ENCODE measurements around the gene NFE2L1.
"Not testable (repeated sequence)": the region's sequence is repeated elsewhere in the genome, so short reads cannot be mapped to it uniquely, and the experiment has no call there.

The NFE2L1 gene, protein sequence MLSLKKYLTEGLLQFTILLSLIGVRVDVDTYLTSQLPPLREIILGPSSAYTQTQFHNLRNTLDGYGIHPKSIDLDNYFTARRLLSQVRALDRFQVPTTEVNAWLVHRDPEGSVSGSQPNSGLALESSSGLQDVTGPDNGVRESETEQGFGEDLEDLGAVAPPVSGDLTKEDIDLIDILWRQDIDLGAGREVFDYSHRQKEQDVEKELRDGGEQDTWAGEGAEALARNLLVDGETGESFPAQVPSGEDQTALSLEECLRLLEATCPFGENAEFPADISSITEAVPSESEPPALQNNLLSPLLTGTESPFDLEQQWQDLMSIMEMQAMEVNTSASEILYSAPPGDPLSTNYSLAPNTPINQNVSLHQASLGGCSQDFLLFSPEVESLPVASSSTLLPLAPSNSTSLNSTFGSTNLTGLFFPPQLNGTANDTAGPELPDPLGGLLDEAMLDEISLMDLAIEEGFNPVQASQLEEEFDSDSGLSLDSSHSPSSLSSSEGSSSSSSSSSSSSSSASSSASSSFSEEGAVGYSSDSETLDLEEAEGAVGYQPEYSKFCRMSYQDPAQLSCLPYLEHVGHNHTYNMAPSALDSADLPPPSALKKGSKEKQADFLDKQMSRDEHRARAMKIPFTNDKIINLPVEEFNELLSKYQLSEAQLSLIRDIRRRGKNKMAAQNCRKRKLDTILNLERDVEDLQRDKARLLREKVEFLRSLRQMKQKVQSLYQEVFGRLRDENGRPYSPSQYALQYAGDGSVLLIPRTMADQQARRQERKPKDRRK

DNA sequence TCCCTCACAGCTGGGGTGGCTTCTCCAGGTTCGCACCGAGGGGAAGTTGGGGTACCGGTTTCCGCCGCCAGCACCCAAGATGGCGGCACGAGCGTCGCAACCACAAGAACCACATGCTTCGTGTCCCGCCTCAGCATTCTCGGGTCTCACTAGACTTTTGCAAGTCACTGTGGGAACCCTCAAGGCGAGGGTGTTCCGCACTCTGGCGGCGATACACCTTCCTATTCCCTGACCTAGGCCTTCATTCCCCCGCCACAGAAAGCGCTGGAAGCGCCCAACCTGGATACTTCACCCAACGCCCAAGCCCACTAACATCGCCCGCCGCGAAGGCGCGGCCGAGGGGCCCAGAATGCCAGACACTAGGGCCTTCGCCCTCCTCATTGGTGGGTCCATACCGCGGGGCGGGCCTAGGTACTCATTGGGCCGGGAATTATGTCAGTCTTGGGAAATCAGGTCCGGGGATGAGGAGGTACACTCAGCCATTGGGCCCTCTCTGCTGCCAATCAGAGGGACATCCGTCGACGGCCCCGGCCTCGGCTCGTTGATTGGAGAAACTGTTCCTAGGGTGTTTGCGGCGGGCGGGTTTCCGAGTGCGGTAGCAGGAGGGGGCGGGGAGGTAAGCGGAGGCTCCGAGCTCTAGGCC lies at the start of gene NFE2L1:
Gene NFE2L1 (plus strand): TSS at position 619 of the 643 bp plus-strand sequence. CDS start 2,760 bp downstream, outside the sequence.
- Histone ChIP-seq H3K4me1 (ENCODE audit: low read length) (peaks cover 27% of the 10 kb centered on the region), H2AFZ (ENCODE audit: low read depth, low read length) (peak within 1 kb of the TSS; percentile 75; the same call in 1 of the 2 replicates), H3K27me3 (ENCODE audit: low read depth, low read length) (no peaks in the 10 kb centered on the region), H4K20me1 (ENCODE audit: insufficient read depth, low read length) (peaks cover 17% of the 10 kb centered on the region; the same call in 1 of the 2 replicates), H3K9me3 (ENCODE audit: insufficient read depth, low read length) (no peaks in the 10 kb centered on the region), H3K4me2 (ENCODE audit: low read length) (peak within 1 kb of the TSS; percentile 89), H3K9ac (ENCODE audit: low read length) (peak within 1 kb of the TSS; percentile 99), H3K36me3 (replicated peaks; ENCODE audit: low read depth, low read length) (peaks cover 31% of the 10 kb centered on the region), H3K79me2 (ENCODE audit: low read length) (peaks cover 65% of the 10 kb centered on the region), H3K4me3 (ENCODE audit: low read length) (peak within 1 kb of the TSS; percentile 98), H3K27ac (ENCODE audit: low read length) (peak within 1 kb of the TSS; percentile 86)
- TF ChIP-seq EZH2phosphoT487 (IDR thresholded peaks at IDR 0.05; ENCODE audit: low read depth), result no peak
- TF ChIP-seq, protein P1, sequence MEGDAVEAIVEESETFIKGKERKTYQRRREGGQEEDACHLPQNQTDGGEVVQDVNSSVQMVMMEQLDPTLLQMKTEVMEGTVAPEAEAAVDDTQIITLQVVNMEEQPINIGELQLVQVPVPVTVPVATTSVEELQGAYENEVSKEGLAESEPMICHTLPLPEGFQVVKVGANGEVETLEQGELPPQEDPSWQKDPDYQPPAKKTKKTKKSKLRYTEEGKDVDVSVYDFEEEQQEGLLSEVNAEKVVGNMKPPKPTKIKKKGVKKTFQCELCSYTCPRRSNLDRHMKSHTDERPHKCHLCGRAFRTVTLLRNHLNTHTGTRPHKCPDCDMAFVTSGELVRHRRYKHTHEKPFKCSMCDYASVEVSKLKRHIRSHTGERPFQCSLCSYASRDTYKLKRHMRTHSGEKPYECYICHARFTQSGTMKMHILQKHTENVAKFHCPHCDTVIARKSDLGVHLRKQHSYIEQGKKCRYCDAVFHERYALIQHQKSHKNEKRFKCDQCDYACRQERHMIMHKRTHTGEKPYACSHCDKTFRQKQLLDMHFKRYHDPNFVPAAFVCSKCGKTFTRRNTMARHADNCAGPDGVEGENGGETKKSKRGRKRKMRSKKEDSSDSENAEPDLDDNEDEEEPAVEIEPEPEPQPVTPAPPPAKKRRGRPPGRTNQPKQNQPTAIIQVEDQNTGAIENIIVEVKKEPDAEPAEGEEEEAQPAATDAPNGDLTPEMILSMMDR (IDR thresholded peaks at IDR 0.05; ENCODE audit: low read depth, low read length), result no peak

DNA sequence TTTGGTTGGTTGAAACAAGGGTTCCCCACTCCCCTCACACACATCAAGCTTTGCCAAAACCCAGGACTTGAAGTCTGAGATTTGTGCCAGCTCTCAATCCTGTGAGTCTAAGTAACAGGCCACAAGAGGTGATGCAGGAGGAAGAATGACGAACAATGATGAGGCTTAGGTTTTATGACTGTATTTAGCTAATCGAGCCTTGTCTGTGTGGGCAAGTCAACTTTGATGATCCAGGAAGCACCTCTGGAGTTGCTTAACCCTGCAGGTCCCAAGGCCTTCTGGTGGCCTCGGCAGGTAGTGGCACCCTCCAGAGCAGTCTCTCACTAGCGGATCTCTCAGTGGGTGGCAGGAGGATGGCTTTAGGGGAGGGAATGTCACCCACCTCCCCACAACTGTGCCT lies 48.6 kb upstream of the NFE2L1 start:
- Histone ChIP-seq H3K4me1 (ENCODE audit: low read length) (peaks cover 23% of the 10 kb centered on the region), H3K27me3 (ENCODE audit: low read depth, low read length) (no peaks in the 10 kb centered on the region), H3K27ac (ENCODE audit: low read length) (no peak overlapping the region), H3K9me3 (ENCODE audit: insufficient read depth, low read length) (no peaks in the 10 kb centered on the region), H3K79me2 (ENCODE audit: low read length) (no peaks in the 10 kb centered on the region), H2AFZ (ENCODE audit: low read depth, low read length) (peak overlapping the region; percentile 41), H3K9ac (ENCODE audit: low read length) (no peak overlapping the region), H4K20me1 (ENCODE audit: insufficient read depth, low read length) (no peaks in the 10 kb centered on the region), H3K4me3 (ENCODE audit: low read length) (no peak overlapping the region), H3K36me3 (replicated peaks; ENCODE audit: low read depth, low read length) (no peaks in the 10 kb centered on the region), H3K4me2 (ENCODE audit: low read length) (no peak overlapping the region)
- no peak for TF ChIP-seq EZH2phosphoT487 (IDR thresholded peaks at IDR 0.05; ENCODE audit: low read depth)
- TF ChIP-seq, protein P1 (IDR thresholded peaks at IDR 0.05; ENCODE audit: low read depth, low read length), result no peak

DNA sequence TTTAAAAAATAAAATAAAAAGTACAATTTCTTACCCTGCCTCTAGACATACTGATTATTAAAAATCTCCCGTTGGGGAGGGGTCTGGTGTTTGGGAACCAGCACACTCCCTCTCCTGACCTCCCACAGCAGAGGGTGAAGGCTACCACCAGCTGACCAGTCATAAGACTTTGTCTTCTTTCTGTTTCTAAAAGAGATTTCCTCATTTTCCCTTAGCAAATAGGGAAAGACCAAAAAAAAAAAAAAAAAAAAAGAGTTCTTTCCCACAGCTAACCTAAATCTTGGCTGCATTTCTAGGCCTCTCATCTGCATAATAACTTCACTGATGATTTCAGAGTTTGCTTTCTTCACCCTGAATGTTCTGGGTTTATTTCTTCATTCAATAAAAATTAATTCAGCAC lies 47.0 kb upstream of the NFE2L1 start:
- H3K79me2 ChIP-seq (ENCODE audit: low read length), result no peaks in the 10 kb centered on the region
- no peaks in the 10 kb centered on the region for H3K36me3 ChIP-seq (replicated peaks; ENCODE audit: low read depth, low read length)
- no peaks in the 10 kb centered on the region for H4K20me1 ChIP-seq (ENCODE audit: insufficient read depth, low read length)
- no peak overlapping the region for H3K4me2 ChIP-seq (ENCODE audit: low read length)
- no peak overlapping the region for H3K9ac ChIP-seq (ENCODE audit: low read length)
- no peaks in the 10 kb centered on the region for H3K9me3 ChIP-seq (ENCODE audit: insufficient read depth, low read length)
- no peaks in the 10 kb centered on the region for H3K27me3 ChIP-seq (ENCODE audit: low read depth, low read length)
- no peak for TF ChIP-seq EZH2phosphoT487 (IDR thresholded peaks at IDR 0.05; ENCODE audit: low read depth)
- TF ChIP-seq, protein P1 (IDR thresholded peaks at IDR 0.05; ENCODE audit: low read depth, low read length), result no peak
- peaks cover 33% of the 10 kb centered on the region for H3K4me1 ChIP-seq (ENCODE audit: low read length)
- H3K27ac ChIP-seq (ENCODE audit: low read length), result no peak overlapping the region
- H2AFZ ChIP-seq (ENCODE audit: low read depth, low read length), result no peak overlapping the region
- H3K4me3 ChIP-seq (ENCODE audit: low read length), result no peak overlapping the region

DNA sequence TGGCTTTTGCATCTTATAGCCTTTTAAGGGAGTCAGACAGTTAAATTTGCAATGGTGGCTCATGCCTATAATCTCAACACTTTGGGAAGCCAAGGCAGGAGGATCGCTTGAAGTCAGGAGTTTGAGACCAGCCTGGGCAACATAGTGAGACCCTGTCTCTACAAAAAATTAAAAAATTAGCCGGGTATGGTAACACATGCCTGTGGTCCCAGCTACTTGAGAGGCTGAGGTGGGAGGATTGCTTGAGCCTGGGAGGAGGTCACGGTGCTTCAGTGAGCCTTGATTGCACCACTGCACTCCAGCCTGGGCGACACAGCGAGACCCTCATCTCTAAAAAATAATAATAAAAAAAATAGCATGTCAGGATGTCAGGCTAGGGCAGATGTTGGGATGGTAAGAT lies 46.5 kb upstream of the NFE2L1 start:
- not testable (repeated sequence) for H3K4me2 ChIP-seq (ENCODE audit: low read length); H4K20me1 ChIP-seq (ENCODE audit: insufficient read depth, low read length); H3K79me2 ChIP-seq (ENCODE audit: low read length); H3K4me3 ChIP-seq (ENCODE audit: low read length); H3K9me3 ChIP-seq (ENCODE audit: insufficient read depth, low read length); H3K36me3 ChIP-seq (replicated peaks; ENCODE audit: low read depth, low read length); H3K27me3 ChIP-seq (ENCODE audit: low read depth, low read length); H3K27ac ChIP-seq (ENCODE audit: low read length); H2AFZ ChIP-seq (ENCODE audit: low read depth, low read length); H3K9ac ChIP-seq (ENCODE audit: low read length)
- peaks cover 33% of the 10 kb centered on the region for H3K4me1 ChIP-seq (ENCODE audit: low read length)

All from OCI-LY3 (cell line).